GM12878 (cell line): ENCODE results near the gene GARIN5A. TPM values are rescaled to one million over a fixed set of nuclear protein-coding genes. Genes with fewer than 3 reads are reported as not detected.
A peak's percentile ranks its signal among the peaks of the same experiment; 100 is the strongest.

ENCODE experiments used
- BACH1 ChIP-seq: fragments of 450-650 bp; IDR thresholded peaks from 2 replicates; pipeline ENCODE4 v1.6.1; 2017; ENCODE audit warnings: mild to moderate bottlenecking, borderline replicate concordance
- BCL11A ChIP-seq: IDR thresholded peaks from 2 replicates; pipeline ENCODE4 v1.6.1; 2011; ENCODE audit warnings: low read depth, low read length
- DPF2 ChIP-seq: fragments of 450-650 bp; IDR thresholded peaks from 2 replicates; pipeline ENCODE4 v1.6.1; 2017; ENCODE audit warnings: mild to moderate bottlenecking
- EP300 ChIP-seq, 2 experiments: fragments of 150-350 bp in 1 of 2; IDR thresholded peaks; 2 replicates each; pipeline ENCODE4 v1.6.1; 2011 to 2012; ENCODE audit warnings: low read depth in 2 of 2, low read length in 2 of 2, borderline replicate concordance in 1 of 2, improper control_type of control experiment in 1 of 2, inconsistent platforms in 1 of 2; ENCODE audit not compliant: control insufficient read depth in 1 of 2
- FOXK2 ChIP-seq: fragments of 450-650 bp; IDR thresholded peaks from 2 replicates; pipeline ENCODE4 v1.6.1; 2017; ENCODE audit warnings: mild to moderate bottlenecking, moderate library complexity
- HCFC1 ChIP-seq: fragments of 150-350 bp; IDR thresholded peaks from 2 replicates; pipeline ENCODE4 v1.6.1; 2014; ENCODE audit warnings: low read length
- KAT2A ChIP-seq: conservative IDR thresholded peaks from 2 replicates; pipeline ENCODE4 v1.6.1; 2011; ENCODE audit warnings: low read depth, low read length; ENCODE audit not compliant: control insufficient read depth
- MEF2B ChIP-seq: fragments of 450-650 bp; IDR thresholded peaks from 2 replicates; pipeline ENCODE4 v1.6.1; 2018; ENCODE audit warnings: mild to moderate bottlenecking, moderate library complexity; ENCODE audit not compliant: partially characterized antibody, poor library complexity, severe bottlenecking
- NFIC ChIP-seq: IDR thresholded peaks from 2 replicates; pipeline ENCODE4 v1.6.1; 2012; ENCODE audit warnings: low read depth, mild to moderate bottlenecking, inconsistent platforms, low read length, moderate library complexity
- NR2C2 ChIP-seq: IDR thresholded peaks from 2 replicates; pipeline ENCODE4 v1.6.1; 2011; ENCODE audit warnings: borderline replicate concordance, low read depth; ENCODE audit not compliant: control insufficient read depth, insufficient read length
- PAX5 ChIP-seq: IDR thresholded peaks from 2 replicates; pipeline ENCODE4 v1.6.1; 2011; ENCODE audit warnings: low read depth, low read length, borderline replicate concordance
- PRDM15 ChIP-seq: fragments of 450-650 bp; formaldehyde crosslinking; IDR thresholded peaks from 2 replicates; pipeline ENCODE4 v1.4.0; 2020; ENCODE audit warnings: mild to moderate bottlenecking, moderate library complexity
- RAD51 ChIP-seq: fragments of 450-650 bp; IDR thresholded peaks from 2 replicates; pipeline ENCODE4 v1.6.1; 2016; ENCODE audit warnings: moderate library complexity, mild to moderate bottlenecking, inconsistent platforms
- RELA ChIP-seq: fragments of 450-650 bp; IDR thresholded peaks from 2 replicates; pipeline ENCODE4 v1.8.0; 2014; ENCODE audit warnings: borderline replicate concordance; ENCODE audit not compliant: partially characterized antibody
- SMAD1 ChIP-seq: fragments of 450-650 bp; IDR thresholded peaks from 2 replicates; pipeline ENCODE4 v1.6.1; 2018; ENCODE audit warnings: mild to moderate bottlenecking, low read depth; ENCODE audit not compliant: partially characterized antibody
- SMAD5 ChIP-seq: IDR thresholded peaks from 2 replicates; pipeline ENCODE4 v1.6.1; 2016; ENCODE audit warnings: antibody characterized with exemption, low read depth
- SMC3 ChIP-seq: IDR thresholded peaks from 2 replicates; pipeline ENCODE4 v1.6.1; 2011; ENCODE audit warnings: low read length, improper control_type of control experiment, borderline replicate concordance
- SREBF1 ChIP-seq: IDR thresholded peaks from 2 replicates; pipeline ENCODE4 v1.6.1; 2012; ENCODE audit warnings: mild to moderate bottlenecking, low read length
- SUPT20H ChIP-seq: IDR thresholded peaks from 2 replicates; pipeline ENCODE4 v1.6.1; 2011; ENCODE audit warnings: low read depth, mild to moderate bottlenecking, low read length, moderate library complexity, borderline replicate concordance; ENCODE audit not compliant: control insufficient read depth
- ZBTB4 ChIP-seq: fragments of 450-650 bp; formaldehyde crosslinking; IDR thresholded peaks from 2 replicates; pipeline ENCODE4 v1.4.0; 2022; ENCODE audit warnings: mild to moderate bottlenecking, moderate library complexity
- ZNF274 ChIP-seq: IDR thresholded peaks from one replicate; pipeline ENCODE4 v1.8.0; 2011; ENCODE audit not compliant: insufficient read length, insufficient read depth
- polyA plus RNA-seq, 11 experiments: library from polyadenylated mRNA; depleted of rRNA in 4 of 11; unstranded in 6 of 11; stranded (reverse) in 5 of 11; fragments of >200 nt; fragmentation: Nextera tagmentation in 4 of 11; fragmentation: Illumina TruSeq in 1 of 11; extraction: Ambion mirVana in 4 of 11; extraction: Trizol in 1 of 11; gene quantifications; 1 replicate in 1 of 11; 2 replicates in 10 of 11; pipeline versions ENCODE4 v1.2.1 to v1.2.3, GENCODE V29; 2011 to 2016; ENCODE audit warnings: inconsistent platforms in 2 of 11, missing spikeins in 2 of 11, low read depth in 1 of 11
- total RNA-seq, 4 experiments: library from RNA; depleted of rRNA in 3 of 4; stranded (reverse); fragments of >200 nt in 3 of 4; fragmentation: Illumina TruSeq in 1 of 4; extraction: Trizol in 1 of 4; gene quantifications; 2 replicates each; pipeline versions ENCODE4 v1.2.1 to v1.2.3, GENCODE V29; 2013 to 2021
- TF ChIP-seq, protein P1 (sequence below): IDR thresholded peaks from 2 replicates; pipeline ENCODE4 v1.6.1; 2012; ENCODE audit warnings: low read depth, low read length, improper control_type of control experiment

The GARIN5A gene
- total and polyA plus RNA-seq, 10 of the 15 experiments (the other 5 are each of a cell fraction or from before 2014, with no cell fraction given), result 0.18 to 1.2 (median 0.24) TPM; not detected in 6

GRCh38 chr19:50476224-50476906 lies at the start of gene GARIN5A, which contains the start of gene EMC10 (continued):
- no peak; a peak in 1 of 4 replicates for TF ChIP-seq EP300 (IDR thresholded peaks at IDR 0.05; ENCODE audit: borderline replicate concordance in 1 of 2, control insufficient read depth in 1 of 2, low read depth in 2 of 2, low read length in 2 of 2)
- no peak for TF ChIP-seq NFIC
- peak; percentile 34; the same call in 1 of the 2 replicates for TF ChIP-seq BACH1
- no peak for TF ChIP-seq NR2C2
- no peak for TF ChIP-seq FOXK2
- TF ChIP-seq ZBTB4, result no peak
- no peak for TF ChIP-seq MEF2B
- no peak; the same call in 1 of the 2 replicates for TF ChIP-seq HCFC1
- no peak for TF ChIP-seq ZNF274
- peak; percentile 85; the same call in 1 of the 2 replicates for TF ChIP-seq SMAD5
- no peak for TF ChIP-seq SUPT20H
- no peak for TF ChIP-seq SMC3
- TF ChIP-seq SREBF1, result no peak
- TF ChIP-seq DPF2, result peak; percentile 66; the same call in 1 of the 2 replicates
- TF ChIP-seq BCL11A, result no peak
- peak; percentile 81 for TF ChIP-seq RELA
- no peak for TF ChIP-seq RAD51
- peak; percentile 43 for TF ChIP-seq SMAD1
- TF ChIP-seq PRDM15 (CRISPR knock-in tag), result no peak
- no peak for TF ChIP-seq KAT2A
- TF ChIP-seq, protein P1, sequence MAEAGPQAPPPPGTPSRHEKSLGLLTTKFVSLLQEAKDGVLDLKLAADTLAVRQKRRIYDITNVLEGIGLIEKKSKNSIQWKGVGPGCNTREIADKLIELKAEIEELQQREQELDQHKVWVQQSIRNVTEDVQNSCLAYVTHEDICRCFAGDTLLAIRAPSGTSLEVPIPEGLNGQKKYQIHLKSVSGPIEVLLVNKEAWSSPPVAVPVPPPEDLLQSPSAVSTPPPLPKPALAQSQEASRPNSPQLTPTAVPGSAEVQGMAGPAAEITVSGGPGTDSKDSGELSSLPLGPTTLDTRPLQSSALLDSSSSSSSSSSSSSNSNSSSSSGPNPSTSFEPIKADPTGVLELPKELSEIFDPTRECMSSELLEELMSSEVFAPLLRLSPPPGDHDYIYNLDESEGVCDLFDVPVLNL, result no peak
- no peak for TF ChIP-seq PAX5
